Muscle layer of duodenum (tissue), 2 donors: Measurements from ENCODE around the gene RPL12.

Experiments used
- H3K27ac ChIP-seq: one replicate; pipeline ENCODE4 v1.7.0; 2013; ENCODE audit warnings: mild to moderate bottlenecking, low read length
- H3K27me3 ChIP-seq: one replicate; pipeline ENCODE4 v1.7.0; 2013; ENCODE audit warnings: low read depth, mild to moderate bottlenecking, control low read depth, low read length
- H3K36me3 ChIP-seq, 2 donors: one replicate each; pipeline ENCODE4 v1.7.0; 2013; ENCODE audit warnings: low read length in 2 of 2, control low read depth in 1 of 2, mild to moderate bottlenecking in 1 of 2; ENCODE audit not compliant: insufficient read depth in 2 of 2, control insufficient read depth in 1 of 2
- H3K4me1 ChIP-seq, 2 donors: one replicate each; pipeline ENCODE4 v1.7.0; 2013; ENCODE audit warnings: low read length in 2 of 2, mild to moderate bottlenecking in 2 of 2, control low read depth in 1 of 2, moderate library complexity in 1 of 2; ENCODE audit not compliant: insufficient read depth in 2 of 2, control insufficient read depth in 1 of 2
- H3K4me3 ChIP-seq, 2 donors: one replicate each; pipeline ENCODE4 v1.7.0; 2013; ENCODE audit warnings: low read length in 2 of 2, low read depth in 1 of 2, mild to moderate bottlenecking in 1 of 2
- H3K9me3 ChIP-seq, 2 donors: one replicate each; pipeline ENCODE4 v1.7.0; 2013; ENCODE audit warnings: low read length in 2 of 2, control low read depth in 1 of 2, mild to moderate bottlenecking in 1 of 2; ENCODE audit not compliant: control insufficient read depth in 1 of 2
- donor health status: healthy.

The RPL12 gene

DNA sequence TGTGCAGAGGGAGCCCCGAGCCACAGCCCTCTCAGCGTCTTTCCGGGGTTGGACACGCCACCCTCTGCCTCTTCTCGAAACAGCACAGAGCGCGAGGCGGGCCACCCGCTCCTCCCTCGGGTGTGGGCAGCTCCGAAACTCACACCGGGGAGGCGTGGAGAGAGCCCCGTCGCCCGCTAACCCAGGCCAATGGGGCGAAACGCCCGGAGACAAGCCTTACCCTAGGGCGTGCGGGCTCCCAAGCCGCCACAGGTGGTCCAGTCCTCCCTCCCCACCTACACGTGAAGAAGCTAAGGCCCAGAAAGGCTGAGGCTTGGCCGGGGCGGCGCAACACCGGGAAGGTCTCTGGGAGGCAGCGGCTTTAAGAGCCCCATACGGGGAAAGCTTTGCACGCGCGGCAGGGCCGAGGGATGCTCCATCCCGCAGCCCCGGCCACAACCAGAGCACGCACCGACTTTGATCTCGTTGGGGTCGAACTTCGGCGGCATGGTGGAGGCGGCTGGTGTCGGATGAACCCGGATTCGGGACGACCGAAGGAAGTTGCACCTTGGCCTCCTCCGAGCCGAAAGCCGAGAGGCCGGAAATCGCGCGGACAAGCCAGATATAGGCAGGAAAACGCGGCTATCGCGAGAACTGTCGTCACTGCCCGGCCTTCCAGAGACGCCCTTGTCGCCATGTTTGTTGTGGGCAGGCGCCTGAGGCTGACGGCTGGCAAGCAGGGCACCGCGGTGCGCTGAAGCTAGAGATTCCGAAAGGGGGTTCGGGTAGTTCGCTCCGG is at the start of gene RPL12, which contains the start of gene LRSAM1:
Gene RPL12, minus strand, starts transcription at position 577 of the 778 bp plus-strand sequence. Its CDS starts 89 bp downstream, at position 488.
Gene LRSAM1, plus strand, starts transcription at position 681 of the 778 bp plus-strand sequence. CDS start 3,018 bp downstream, outside the sequence.
- Histone ChIP-seq H3K4me3 (peak within 1 kb of the TSS; percentile 72 to 89), H3K9me3 (no peaks in the 10 kb centered on the region), H3K27ac (peak within 1 kb of the TSS; percentile 95), H3K4me1 (peaks cover 17 to 27% of the 10 kb centered on the region in 2 donors), H3K36me3 (peaks cover 36 to 45% of the 10 kb centered on the region in 2 donors), H3K27me3 (no peaks in the 10 kb centered on the region)

- no peaks in the 10 kb centered on the region for H3K27me3 ChIP-seq
- peaks cover 33 to 44% of the 10 kb centered on the region in 2 donors for H3K36me3 ChIP-seq
- H3K4me1 ChIP-seq: no peaks in the 10 kb centered on the region
- H3K27ac ChIP-seq: no peak overlapping the region
- H3K4me3 ChIP-seq: no peak overlapping the region
- no peaks in the 10 kb centered on the region for H3K9me3 ChIP-seq
These were observed 49.7 kb upstream of the RPL12 start for GRCh38 chr9:127500862-127501261.

DNA sequence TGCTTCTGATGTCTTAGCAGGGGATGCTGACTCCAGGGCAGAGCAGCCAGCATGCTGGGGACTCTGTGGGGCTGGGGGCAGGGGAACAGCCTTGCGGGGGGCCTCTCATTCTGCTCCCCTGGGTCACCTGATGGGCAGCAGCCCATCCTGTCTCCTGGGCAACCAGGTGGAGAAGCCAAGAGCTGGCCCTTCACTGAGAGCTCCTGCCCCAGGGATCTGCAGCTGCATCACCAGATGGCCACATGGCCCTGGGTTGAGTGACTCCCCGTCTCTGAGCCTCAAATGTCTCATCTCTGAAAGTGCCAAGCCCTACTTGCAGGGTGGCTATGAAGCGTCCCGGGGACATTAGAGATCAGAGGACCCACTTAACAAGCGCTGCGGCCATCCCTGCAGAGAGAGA is 49.2 kb upstream of the RPL12 start:
- no peaks in the 10 kb centered on the region for H3K9me3 ChIP-seq
- H3K4me1 ChIP-seq: peaks cover 0 to 2% of the 10 kb centered on the region in 2 donors
- H3K27me3 ChIP-seq: no peaks in the 10 kb centered on the region
- peaks cover 33 to 46% of the 10 kb centered on the region in 2 donors for H3K36me3 ChIP-seq
- no peak overlapping the region for H3K4me3 ChIP-seq
- H3K27ac ChIP-seq: no peak overlapping the region

GRCh38 chr9:127498298-127498697 is 47.1 kb upstream of the RPL12 start:
- H3K27me3 ChIP-seq: no peaks in the 10 kb centered on the region
- H3K9me3 ChIP-seq: no peaks in the 10 kb centered on the region
- peaks cover 0 to 4% of the 10 kb centered on the region in 2 donors for H3K4me1 ChIP-seq
- peaks cover 44 to 54% of the 10 kb centered on the region in 2 donors for H3K36me3 ChIP-seq
- H3K27ac ChIP-seq: no peak overlapping the region
- no peak overlapping the region for H3K4me3 ChIP-seq

DNA sequence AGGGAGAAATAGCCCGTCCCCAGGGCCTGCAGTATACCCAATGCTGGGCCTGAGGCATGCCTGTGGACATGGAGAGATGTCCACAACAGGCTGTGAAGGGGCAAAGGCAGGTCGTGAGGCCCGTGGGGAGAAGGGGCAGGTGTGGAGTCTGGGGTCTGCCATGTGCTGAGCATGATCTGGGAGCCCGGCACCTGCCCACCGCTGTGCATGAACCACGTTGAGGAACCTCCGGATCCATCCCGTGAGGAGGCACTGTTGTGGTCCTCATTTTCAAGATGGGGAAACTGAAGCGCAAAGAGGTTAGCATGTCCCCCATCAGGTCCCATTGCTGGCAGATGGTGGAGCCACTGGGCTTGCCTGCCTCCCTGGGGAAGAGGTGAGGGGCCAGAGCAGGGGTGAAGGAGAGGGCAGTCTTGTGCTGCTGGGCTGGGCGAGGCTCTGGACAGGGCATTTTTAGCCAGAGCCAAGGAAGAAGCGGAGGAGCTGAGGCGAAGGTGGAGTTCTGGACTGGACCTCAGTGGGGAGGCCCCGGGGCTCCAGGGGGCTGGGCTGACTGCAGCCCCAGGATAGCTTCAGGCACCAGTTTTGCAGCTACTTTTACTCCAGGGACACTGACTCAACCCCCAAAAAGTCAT is 46.6 kb upstream of the RPL12 start:
- Histone ChIP-seq H3K27me3 (no peaks in the 10 kb centered on the region), H3K36me3 (peaks cover 48 to 51% of the 10 kb centered on the region in 2 donors), H3K9me3 (no peaks in the 10 kb centered on the region), H3K4me3 (no peak overlapping the region), H3K27ac (no peak overlapping the region), H3K4me1 (peaks cover 0 to 4% of the 10 kb centered on the region in 2 donors)

GRCh38 chr9:127496974-127497373 is 45.8 kb upstream of the RPL12 start:
- Histone ChIP-seq H3K9me3 (no peaks in the 10 kb centered on the region), H3K27me3 (no peaks in the 10 kb centered on the region), H3K4me1 (peaks cover 0 to 4% of the 10 kb centered on the region in 2 donors), H3K27ac (no peak overlapping the region), H3K36me3 (peaks cover 53 to 56% of the 10 kb centered on the region in 2 donors), H3K4me3 (no peak overlapping the region)

GRCh38 chr9:127495884-127496555 is 44.8 kb upstream of the RPL12 start:
- no peak overlapping the region for H3K4me3 ChIP-seq
- no peaks in the 10 kb centered on the region for H3K9me3 ChIP-seq
- no peaks in the 10 kb centered on the region for H3K27me3 ChIP-seq
- peaks cover 49 to 62% of the 10 kb centered on the region in 2 donors for H3K36me3 ChIP-seq
- no peak overlapping the region for H3K27ac ChIP-seq
- H3K4me1 ChIP-seq: peaks cover 0 to 4% of the 10 kb centered on the region in 2 donors

- Histone ChIP-seq H3K4me1 (peaks cover 0 to 4% of the 10 kb centered on the region in 2 donors), H3K9me3 (no peaks in the 10 kb centered on the region), H3K27ac (no peak overlapping the region), H3K27me3 (no peaks in the 10 kb centered on the region), H3K4me3 (no peak overlapping the region), H3K36me3 (peaks cover 45 to 79% of the 10 kb centered on the region in 2 donors)
These were observed 43.1 kb upstream of the RPL12 start for GRCh38 chr9:127494304-127494702.

GRCh38 chr9:127493592-127494303 is 42.5 kb upstream of the RPL12 start:
- Histone ChIP-seq H3K27me3 (no peaks in the 10 kb centered on the region), H3K4me1 (peaks cover 0 to 4% of the 10 kb centered on the region in 2 donors), H3K4me3 (no peak overlapping the region), H3K9me3 (no peaks in the 10 kb centered on the region), H3K36me3 (peaks cover 45 to 84% of the 10 kb centered on the region in 2 donors), H3K27ac (no peak overlapping the region)

DNA sequence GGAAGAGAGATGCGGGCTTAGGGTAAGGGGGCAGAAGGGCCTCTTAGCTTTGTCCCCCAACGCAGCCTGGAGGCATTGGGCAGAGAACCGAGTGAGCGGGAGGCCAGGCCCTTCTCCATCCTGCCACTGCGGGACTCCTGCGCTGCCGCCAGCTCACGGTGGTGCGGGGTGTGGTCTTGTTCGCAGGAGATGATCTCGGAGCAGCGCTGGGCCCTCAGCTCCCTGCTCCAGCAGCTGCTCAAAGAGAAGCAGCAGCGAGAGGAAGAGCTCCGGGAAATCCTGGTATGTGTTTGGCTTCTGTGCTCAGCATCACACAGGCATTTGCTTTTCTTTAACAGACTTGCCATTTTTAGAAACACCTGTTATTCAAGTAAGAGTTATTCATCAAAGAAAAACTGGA is 41.4 kb upstream of the RPL12 start:
- Histone ChIP-seq H3K4me3 (no peak overlapping the region), H3K4me1 (peaks cover 0 to 4% of the 10 kb centered on the region in 2 donors), H3K9me3 (no peaks in the 10 kb centered on the region), H3K27ac (no peak overlapping the region), H3K36me3 (peaks cover 38 to 83% of the 10 kb centered on the region in 2 donors), H3K27me3 (no peaks in the 10 kb centered on the region)
